Liver (tissue), 9 donors: Measurements from ENCODE around the gene CCL8. TPM values are rescaled to one million over a fixed set of nuclear protein-coding genes. Genes with fewer than 3 reads are reported as not detected.

ENCODE experiments used
- DNase-seq: peaks from one replicate; pipeline ENCODE4 v3.0.0-alpha.2; 2017; ENCODE audit warnings: low spot score
- H3K27ac ChIP-seq, 2 donors: one replicate each; pipeline ENCODE4 v1.7.0; 2013; ENCODE audit warnings: inconsistent platforms in 2 of 2, low read length in 2 of 2, control low read depth in 1 of 2, low read depth in 1 of 2, mild to moderate bottlenecking in 1 of 2
- H3K27me3 ChIP-seq, 4 donors: one replicate each; pipeline versions ENCODE4 v1.6.1 to v1.7.0; 2013; ENCODE audit warnings: low read length in 3 of 4, inconsistent platforms in 1 of 4, mild to moderate bottlenecking in 1 of 4, moderate library complexity in 1 of 4; ENCODE audit not compliant: control insufficient read depth in 4 of 4, insufficient read depth in 4 of 4
- H3K36me3 ChIP-seq, 4 donors: one replicate each; pipeline versions ENCODE4 v1.6.1 to v1.7.0; 2013; ENCODE audit warnings: low read length in 3 of 4, mild to moderate bottlenecking in 3 of 4, low read depth in 1 of 4, moderate library complexity in 1 of 4; ENCODE audit not compliant: control insufficient read depth in 4 of 4, insufficient read depth in 3 of 4
- H3K4me1 ChIP-seq, 4 donors: one replicate each; pipeline versions ENCODE4 v1.6.1 to v1.7.0; 2013; ENCODE audit warnings: low read length in 3 of 4, mild to moderate bottlenecking in 3 of 4, moderate library complexity in 1 of 4; ENCODE audit not compliant: control insufficient read depth in 4 of 4, insufficient read depth in 4 of 4
- H3K4me3 ChIP-seq, 3 donors: one replicate each; pipeline versions ENCODE4 v1.6.1 to v1.7.0; 2013; ENCODE audit warnings: low read length in 3 of 3, control low read depth in 1 of 3, low read depth in 1 of 3, mild to moderate bottlenecking in 1 of 3
- H3K9ac ChIP-seq, 2 donors: one replicate each; pipeline ENCODE4 v1.7.0; 2013; ENCODE audit warnings: low read length in 2 of 2, mild to moderate bottlenecking in 2 of 2, moderate library complexity in 2 of 2, control low read depth in 1 of 2, low read depth in 1 of 2
- H3K9me3 ChIP-seq, 4 donors: one replicate each; pipeline versions ENCODE4 v1.6.1 to v1.7.0; 2013; ENCODE audit warnings: low read length in 3 of 4; ENCODE audit not compliant: control insufficient read depth in 4 of 4
- ATF3 ChIP-seq: IDR thresholded peaks from 2 replicates; pipeline ENCODE4 v1.6.1; 2016; ENCODE audit warnings: antibody characterized with exemption
- EGR1 ChIP-seq, 2 donors: IDR thresholded peaks; 2 replicates each; pipeline ENCODE4 v1.6.1; 2016 to 2018; ENCODE audit warnings: antibody characterized with exemption in 2 of 2, low read depth in 2 of 2
- FOXA1 ChIP-seq: IDR thresholded peaks from 2 replicates; pipeline ENCODE4 v1.6.1; 2016; ENCODE audit warnings: antibody characterized with exemption
- FOXA2 ChIP-seq: IDR thresholded peaks from 2 replicates; pipeline ENCODE4 v1.6.1; 2016; ENCODE audit warnings: antibody characterized with exemption
- GABPA ChIP-seq, 2 donors: IDR thresholded peaks in 1 of 2; conservative IDR thresholded peaks in 1 of 2; 2 replicates each; pipeline ENCODE4 v1.6.1; 2016; ENCODE audit warnings: antibody characterized with exemption in 2 of 2, mild to moderate bottlenecking in 1 of 2, moderate library complexity in 1 of 2
- HNF4A ChIP-seq, 2 donors: conservative IDR thresholded peaks; 2 replicates each; pipeline ENCODE4 v1.6.1; 2016; ENCODE audit warnings: antibody characterized with exemption in 2 of 2, mild to moderate bottlenecking in 2 of 2
- HNF4G ChIP-seq: IDR thresholded peaks from 2 replicates; pipeline ENCODE4 v1.6.1; 2016; ENCODE audit warnings: antibody characterized with exemption
- JUND ChIP-seq, 2 donors: IDR thresholded peaks; 2 replicates each; pipeline ENCODE4 v1.6.1; 2016; ENCODE audit warnings: antibody characterized with exemption in 2 of 2
- NR2F2 ChIP-seq: IDR thresholded peaks from 2 replicates; pipeline ENCODE4 v1.6.1; 2016; ENCODE audit warnings: antibody characterized with exemption
- RAD21 ChIP-seq, 2 donors: IDR thresholded peaks; 2 replicates each; pipeline ENCODE4 v1.6.1; 2016; ENCODE audit warnings: antibody characterized with exemption in 2 of 2, mild to moderate bottlenecking in 2 of 2
- REST ChIP-seq: IDR thresholded peaks from 2 replicates; pipeline ENCODE4 v1.6.1; 2016; ENCODE audit warnings: antibody characterized with exemption, mild to moderate bottlenecking
- RXRA ChIP-seq, 2 donors: IDR thresholded peaks; 2 replicates each; pipeline ENCODE4 v1.6.1; 2017 to 2018; ENCODE audit warnings: antibody characterized with exemption in 2 of 2, mild to moderate bottlenecking in 1 of 2
- SP1 ChIP-seq: IDR thresholded peaks from 2 replicates; pipeline ENCODE4 v1.6.1; 2018; ENCODE audit warnings: antibody characterized with exemption, mild to moderate bottlenecking
- TAF1 ChIP-seq: conservative IDR thresholded peaks from 2 replicates; pipeline ENCODE4 v1.6.1; 2016; ENCODE audit warnings: antibody characterized with exemption, mild to moderate bottlenecking
- YY1 ChIP-seq: IDR thresholded peaks from 2 replicates; pipeline ENCODE4 v1.6.1; 2016; ENCODE audit warnings: antibody characterized with exemption, mild to moderate bottlenecking
- ZBTB33 ChIP-seq: IDR thresholded peaks from 2 replicates; pipeline ENCODE4 v1.6.1; 2016; ENCODE audit warnings: antibody characterized with exemption
- WGBS: extraction: QIAGEN DNeasy Blood & Tissue Kit; methylation state at CpG from one replicate; pipeline ENCODE4 v1.1.7; 2013; 5-methylcytosine and 5-hydroxymethylcytosine counted together
- polyA plus RNA-seq, 2 donors: library from polyadenylated mRNA; stranded (reverse) in 1 of 2; unstranded in 1 of 2; fragments of 200-250 nt in 1 of 2; fragments of >200 nt in 1 of 2; fragmentation: Nextera tagmentation in 1 of 2; extraction: Ambion mirVana in 1 of 2; gene quantifications; one replicate each; pipeline versions ENCODE4 v1.2.1 to v1.2.3, GENCODE V29; 2013 to 2015
- total RNA-seq, 2 donors: library from RNA; depleted of rRNA; stranded (reverse); fragments of >200 nt; gene quantifications; one replicate each; pipeline ENCODE4 v1.2.3, GENCODE V29; 2014
- TF ChIP-seq, protein P1 (sequence below): IDR thresholded peaks from 2 replicates; pipeline ENCODE4 v1.6.1; 2016; ENCODE audit warnings: antibody characterized with exemption
- TF ChIP-seq, protein P2 (sequence below): fragments of 150-350 bp; IDR thresholded peaks from 2 replicates; pipeline ENCODE4 v1.5.1; 2017; ENCODE audit warnings: improper control_type of control experiment, low read depth, low read length; ENCODE audit not compliant: missing input control
- donor health status: healthy.
- donor health status: healthy.
- donor health status: healthy.
- donor health status: healthy.
- donor health status: healthy.

CCL8 gene
- total and polyA plus RNA-seq, 4 donors: 0.03 TPM; not detected in 3

DNA sequence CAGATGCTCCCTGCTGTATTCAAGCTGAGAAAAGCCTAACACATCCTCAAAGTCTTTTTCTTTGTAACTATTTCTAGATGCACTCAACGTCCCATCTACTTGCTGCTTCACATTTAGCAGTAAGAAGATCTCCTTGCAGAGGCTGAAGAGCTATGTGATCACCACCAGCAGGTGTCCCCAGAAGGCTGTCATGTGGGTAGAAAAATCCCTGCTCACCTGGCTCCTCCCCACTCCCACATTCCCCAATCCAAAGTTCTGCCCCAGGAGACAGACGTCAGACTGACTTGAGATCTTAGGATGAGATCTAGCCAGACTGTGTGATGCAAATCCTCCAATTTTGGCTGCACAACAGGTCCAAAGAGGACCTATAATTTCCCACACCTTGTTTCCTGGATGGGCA, 38.2 kb downstream of the CCL8 start:
- Histone ChIP-seq H3K36me3 (no peaks in the 10 kb centered on the region), H3K4me3 (no peak overlapping the region), H3K4me1 (no peaks in the 10 kb centered on the region), H3K27ac (no peak overlapping the region), H3K9ac (no peak overlapping the region), H3K27me3 (no peaks in the 10 kb centered on the region), H3K9me3 (no peaks in the 10 kb centered on the region)
- DNase-seq: no peak
- no peak for TF ChIP-seq HNF4G
- TF ChIP-seq, protein P1, sequence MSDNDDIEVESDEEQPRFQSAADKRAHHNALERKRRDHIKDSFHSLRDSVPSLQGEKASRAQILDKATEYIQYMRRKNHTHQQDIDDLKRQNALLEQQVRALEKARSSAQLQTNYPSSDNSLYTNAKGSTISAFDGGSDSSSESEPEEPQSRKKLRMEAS: no peak
- TF ChIP-seq HNF4A (conservative IDR thresholded peaks at IDR 0.05): no peak
- TF ChIP-seq ZBTB33: no peak
- TF ChIP-seq EGR1 (IDR thresholded peaks at IDR 0.05; ENCODE audit: low read depth in 2 of 2): no peak
- TF ChIP-seq FOXA2: no peak
- TF ChIP-seq RAD21 (IDR thresholded peaks at IDR 0.05): no peak
- no peak for TF ChIP-seq REST
- no peak for TF ChIP-seq TAF1
- TF ChIP-seq, protein P2, sequence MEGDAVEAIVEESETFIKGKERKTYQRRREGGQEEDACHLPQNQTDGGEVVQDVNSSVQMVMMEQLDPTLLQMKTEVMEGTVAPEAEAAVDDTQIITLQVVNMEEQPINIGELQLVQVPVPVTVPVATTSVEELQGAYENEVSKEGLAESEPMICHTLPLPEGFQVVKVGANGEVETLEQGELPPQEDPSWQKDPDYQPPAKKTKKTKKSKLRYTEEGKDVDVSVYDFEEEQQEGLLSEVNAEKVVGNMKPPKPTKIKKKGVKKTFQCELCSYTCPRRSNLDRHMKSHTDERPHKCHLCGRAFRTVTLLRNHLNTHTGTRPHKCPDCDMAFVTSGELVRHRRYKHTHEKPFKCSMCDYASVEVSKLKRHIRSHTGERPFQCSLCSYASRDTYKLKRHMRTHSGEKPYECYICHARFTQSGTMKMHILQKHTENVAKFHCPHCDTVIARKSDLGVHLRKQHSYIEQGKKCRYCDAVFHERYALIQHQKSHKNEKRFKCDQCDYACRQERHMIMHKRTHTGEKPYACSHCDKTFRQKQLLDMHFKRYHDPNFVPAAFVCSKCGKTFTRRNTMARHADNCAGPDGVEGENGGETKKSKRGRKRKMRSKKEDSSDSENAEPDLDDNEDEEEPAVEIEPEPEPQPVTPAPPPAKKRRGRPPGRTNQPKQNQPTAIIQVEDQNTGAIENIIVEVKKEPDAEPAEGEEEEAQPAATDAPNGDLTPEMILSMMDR: no peak
- no peak for TF ChIP-seq FOXA1
- TF ChIP-seq ATF3: no peak
- no peak for TF ChIP-seq NR2F2
- TF ChIP-seq SP1: no peak
- TF ChIP-seq GABPA (IDR thresholded peaks at IDR 0.05 in 1 of 2, conservative IDR thresholded peaks at IDR 0.05 in 1 of 2): no peak
- TF ChIP-seq JUND (IDR thresholded peaks at IDR 0.05): no peak
- no peak for TF ChIP-seq YY1
- TF ChIP-seq RXRA (IDR thresholded peaks at IDR 0.05): no peak
- 65% methylated on average over 2 of the region's 2 CpGs for WGBS
